T-helper 2 cell (primary cell): Measurements from ENCODE around the gene CAPZA2.

Experiments
- DNase-seq, 5 experiments: peaks; one replicate each; pipeline versions ENCODE4 v3.0.0 to v3.0.0-alpha.2; 2012 to 2022

Gene CAPZA2

GRCh38 chr7:116862951-116863670 lies 724 bp downstream of the CAPZA2 start:
- DNase-seq: peak in 1 of 5 experiments; percentile 24

- DNase-seq: no peak
Observed at GRCh38 chr7:116863936-116864500, 1.6 kb downstream of the CAPZA2 start.

- no peak for DNase-seq
Observed at GRCh38 chr7:116871061-116871700, 8.8 kb downstream of the CAPZA2 start.

GRCh38 chr7:116872026-116872425 lies 9.6 kb downstream of the CAPZA2 start:
- DNase-seq: no peak

GRCh38 chr7:116873619-116874018 lies 11.2 kb downstream of the CAPZA2 start:
- no peak for DNase-seq

- DNase-seq: no peak
Observed at GRCh38 chr7:116876664-116877442, 14.5 kb downstream of the CAPZA2 start.

- no peak for DNase-seq
Observed at GRCh38 chr7:116877443-116878217, 15.2 kb downstream of the CAPZA2 start.

- no peak for DNase-seq
Observed at GRCh38 chr7:116884691-116885090, 22.3 kb downstream of the CAPZA2 start.

- no peak for DNase-seq
Observed at GRCh38 chr7:116885724-116886123, 23.3 kb downstream of the CAPZA2 start.

GRCh38 chr7:116886543-116887156 lies 24.3 kb downstream of the CAPZA2 start:
- no peak for DNase-seq

- no peak for DNase-seq
Observed at GRCh38 chr7:116888895-116889294, 26.5 kb downstream of the CAPZA2 start.

GRCh38 chr7:116895849-116896248 lies 33.5 kb downstream of the CAPZA2 start:
- DNase-seq: no peak

- no peak for DNase-seq
Observed at GRCh38 chr7:116897661-116898060, 35.3 kb downstream of the CAPZA2 start.

- DNase-seq: no peak
Observed at GRCh38 chr7:116899308-116899707, 36.9 kb downstream of the CAPZA2 start.

- DNase-seq: no peak
Observed at GRCh38 chr7:116901143-116901542, 38.8 kb downstream of the CAPZA2 start.

GRCh38 chr7:116902867-116903266 lies 40.5 kb downstream of the CAPZA2 start:
- DNase-seq: no peak

- DNase-seq: no peak
Observed at GRCh38 chr7:116906391-116906790, 44.0 kb downstream of the CAPZA2 start.

GRCh38 chr7:116910383-116910782 lies 48.0 kb downstream of the CAPZA2 start:
- no peak for DNase-seq

- DNase-seq: no peak
Observed at GRCh38 chr7:116911801-116912200, 49.4 kb downstream of the CAPZA2 start.

GRCh38 chr7:116912269-116912909 lies 50.0 kb downstream of the CAPZA2 start:
- DNase-seq: no peak

GRCh38 chr7:116918704-116919103 lies 56.3 kb downstream of the CAPZA2 start:
- DNase-seq: no peak

- no peak for DNase-seq
Observed at GRCh38 chr7:116920359-116920758, 58.0 kb downstream of the CAPZA2 start.
